ENCODE data around the gene DGKG.

Gene DGKG

GRCh38 chr3:186251948-186252619 is 110.0 kb downstream of the DGKG start:
- ChIA-PET POLR2A (no interaction called here), CTCF (interaction anchor here (0.6 to 1.6 kb wide), 3 partner anchors 8 to 289 kb away, joined by 3 to 8 read pairs (median 3); no protein-coding TSS in a partner anchor)
- H3K4me3 ChIP-seq (ENCODE audit: low read depth, low read length), result no peak overlapping the region
- no peak for DNase-seq (ENCODE audit: low read depth, low spot score)
- no peak for TF ChIP-seq CTCF (IDR thresholded peaks at IDR 0.05; ENCODE audit: insufficient read depth, low read length, missing control alignments)

GRCh38 chr3:186248850-186249249 is 113.2 kb downstream of the DGKG start:
- POLR2A ChIA-PET, result no interaction called here
- H3K4me3 ChIP-seq (ENCODE audit: low read depth, low read length), result no peak overlapping the region
- TF ChIP-seq CTCF (IDR thresholded peaks at IDR 0.05; ENCODE audit: insufficient read depth, low read length, missing control alignments), result no peak
- CTCF ChIA-PET, result interaction anchor here (1.1 kb wide), 1 partner anchor 266 kb away, joined by 3 read pairs; no protein-coding TSS in a partner anchor
- no peak for DNase-seq (ENCODE audit: low read depth, low spot score)

- DNase-seq (ENCODE audit: low read depth, low spot score), result no peak
- POLR2A ChIA-PET, result no interaction called here
- TF ChIP-seq CTCF (IDR thresholded peaks at IDR 0.05; ENCODE audit: insufficient read depth, low read length, missing control alignments), result no peak
These were observed 113.9 kb downstream of the DGKG start for GRCh38 chr3:186247821-186248814.

GRCh38 chr3:186246941-186247340 is 115.1 kb downstream of the DGKG start:
- no peak overlapping the region for H3K4me3 ChIP-seq (ENCODE audit: low read depth, low read length)
- POLR2A ChIA-PET, result interaction anchor here (0.6 kb wide), 1 partner anchor 37 kb away, joined by 3 read pairs; no protein-coding TSS in a partner anchor
- TF ChIP-seq CTCF (IDR thresholded peaks at IDR 0.05; ENCODE audit: insufficient read depth, low read length, missing control alignments), result no peak
- DNase-seq (ENCODE audit: low read depth, low spot score), result no peak
- CTCF ChIA-PET, result interaction anchor here (0.9 to 2.9 kb wide), 4 partner anchors 13 to 267 kb away, joined by 3 to 13 read pairs (median 4); no protein-coding TSS in a partner anchor

More at GRCh38 chr3:186247821-186248814, 113.9 kb downstream of the DGKG start:
- H3K4me3 ChIP-seq (ENCODE audit: low read depth, low read length), result no peak overlapping the region
- CTCF ChIA-PET, result interaction anchor here (1.1 to 2.9 kb wide), 2 partner anchors 12 to 265 kb away, joined by 3 to 13 read pairs; no protein-coding TSS in a partner anchor

- TF ChIP-seq CTCF (IDR thresholded peaks at IDR 0.05; ENCODE audit: insufficient read depth, low read length, missing control alignments), result no peak
- ChIA-PET CTCF (interaction anchor here (0.8 to 1.7 kb wide), 4 partner anchors 15 to 297 kb away, joined by 3 to 5 read pairs (median 4); no protein-coding TSS in a partner anchor), POLR2A (no interaction called here)
- DNase-seq (ENCODE audit: low read depth, low spot score), result no peak
- H3K4me3 ChIP-seq (ENCODE audit: low read depth, low read length), result no peak overlapping the region
These were observed 118.0 kb downstream of the DGKG start for GRCh38 chr3:186244016-186244415.

Data from AG04449 (cell line).